Measurements from ENCODE around the gene LCE2C. TPM values are rescaled to one million over a fixed set of nuclear protein-coding genes. Genes with fewer than 3 reads are reported as not detected.
"Not testable (repeated sequence)": the region's sequence is repeated elsewhere in the genome, so short reads cannot be mapped to it uniquely, and the experiment has no call there.

Gene LCE2C
- total RNA-seq, 4 donors from 2014 or later = not detected

DNA sequence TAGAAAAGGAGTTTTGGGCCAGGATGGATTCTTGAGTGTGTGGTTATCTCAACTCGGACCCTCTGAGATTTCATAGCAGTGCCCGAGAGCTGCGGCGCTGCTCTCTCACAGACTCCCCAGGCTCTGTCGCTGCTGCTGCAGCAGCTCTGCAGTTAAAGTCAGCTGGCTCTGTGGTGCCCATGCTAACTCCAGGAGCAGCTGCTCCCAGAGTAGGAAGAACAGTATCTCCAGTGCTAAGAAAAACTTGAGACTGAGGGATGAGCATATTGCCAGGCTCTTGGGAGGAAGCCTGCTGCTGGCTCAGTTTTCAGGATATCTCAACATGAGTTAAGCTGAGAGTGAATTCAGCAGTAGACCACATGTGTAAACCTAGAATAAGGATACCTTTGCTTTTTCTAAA lies 7.4 kb upstream of the LCE2C start:
- Histone ChIP-seq H3K27ac (no peak overlapping the region), H3K27me3 (no peaks in the 10 kb centered on the region), H3K4me3 (no peak overlapping the region), H3K4me1 (no peaks in the 10 kb centered on the region), H3K9me3 (no peaks in the 10 kb centered on the region), H3K36me3 (no peaks in the 10 kb centered on the region)
- DNase-seq = no peak
- TF ChIP-seq POLR2A (IDR thresholded peaks at IDR 0.05) = no peak
- no peak for TF ChIP-seq CTCF (IDR thresholded peaks at IDR 0.05)
- intact Hi-C loops (cut with DNase I; ENCODE audit: low total_unique reads) = no loop called here

- DNase-seq = no peak
- Histone ChIP-seq H3K4me3 (no peak overlapping the region), H3K9me3 (no peaks in the 10 kb centered on the region), H3K4me1 (no peaks in the 10 kb centered on the region), H3K36me3 (no peaks in the 10 kb centered on the region), H3K27ac (no peak overlapping the region), H3K27me3 (no peaks in the 10 kb centered on the region)
- intact Hi-C loops (cut with DNase I; ENCODE audit: low total_unique reads) = no loop called here
- TF ChIP-seq CTCF (IDR thresholded peaks at IDR 0.05) (no peak), POLR2A (IDR thresholded peaks at IDR 0.05) (no peak)
Observed at GRCh38 chr1:152673016-152673415, 2.1 kb upstream of the LCE2C start.

DNA sequence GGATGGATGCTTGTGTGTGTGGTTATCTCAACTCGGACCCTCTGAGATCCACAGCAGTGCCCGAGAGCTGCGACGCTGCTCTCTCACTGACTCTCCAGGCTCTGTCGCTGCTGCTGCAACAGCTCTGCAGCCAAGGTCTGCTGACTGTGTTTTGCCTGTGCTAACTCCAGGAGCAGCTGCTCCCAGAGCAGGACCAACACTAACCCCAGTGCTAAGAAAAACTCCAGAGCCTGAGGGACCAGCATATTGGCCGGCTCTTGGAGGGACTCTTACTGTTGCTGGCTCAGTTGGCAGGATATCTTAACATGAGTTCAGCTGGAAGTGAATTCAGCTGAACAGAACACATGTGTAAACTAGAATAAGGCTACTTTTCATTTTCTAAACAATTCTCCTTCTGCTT lies 4.4 kb downstream of the LCE2C start:
- no peaks in the 10 kb centered on the region for H3K4me1 ChIP-seq
- H3K27ac ChIP-seq = no peak overlapping the region
- H3K27me3 ChIP-seq = no peaks in the 10 kb centered on the region
- intact Hi-C loops (cut with DNase I; ENCODE audit: low total_unique reads) = no loop called here
- no peak for TF ChIP-seq POLR2A (IDR thresholded peaks at IDR 0.05)
- no peak for TF ChIP-seq CTCF (IDR thresholded peaks at IDR 0.05)
- H3K36me3 ChIP-seq = no peaks in the 10 kb centered on the region
- H3K9me3 ChIP-seq = no peaks in the 10 kb centered on the region
- DNase-seq = no peak
- H3K4me3 ChIP-seq = no peak overlapping the region

DNA sequence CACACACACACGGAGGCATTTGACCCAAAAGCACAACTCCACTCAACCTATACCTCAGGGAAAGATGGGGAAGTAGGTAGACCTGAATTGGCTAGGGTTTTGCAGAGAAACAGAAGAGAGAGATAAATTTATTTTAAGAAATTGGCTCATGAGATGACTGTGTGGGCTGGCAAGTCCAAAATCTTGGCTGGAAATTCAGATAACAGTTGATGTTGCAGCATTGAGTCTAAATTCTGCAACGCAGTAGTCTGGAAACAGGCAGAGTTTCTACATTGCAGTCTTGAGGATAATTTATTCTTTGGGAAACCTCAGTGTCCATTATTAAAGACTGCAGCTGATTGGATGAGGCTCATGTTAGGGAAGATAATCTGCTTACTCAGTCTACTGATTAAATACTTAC lies 6.5 kb downstream of the LCE2C start:
- no peaks in the 10 kb centered on the region for H3K9me3 ChIP-seq
- no peaks in the 10 kb centered on the region for H3K27me3 ChIP-seq
- intact Hi-C loops (cut with DNase I; ENCODE audit: low total_unique reads) = no loop called here
- no peaks in the 10 kb centered on the region for H3K36me3 ChIP-seq
- no peaks in the 10 kb centered on the region for H3K4me1 ChIP-seq
- H3K4me3 ChIP-seq = no peak overlapping the region
- no peak for DNase-seq
- H3K27ac ChIP-seq = no peak overlapping the region
- no peak for TF ChIP-seq POLR2A (IDR thresholded peaks at IDR 0.05)
- TF ChIP-seq CTCF (IDR thresholded peaks at IDR 0.05) = no peak

DNA sequence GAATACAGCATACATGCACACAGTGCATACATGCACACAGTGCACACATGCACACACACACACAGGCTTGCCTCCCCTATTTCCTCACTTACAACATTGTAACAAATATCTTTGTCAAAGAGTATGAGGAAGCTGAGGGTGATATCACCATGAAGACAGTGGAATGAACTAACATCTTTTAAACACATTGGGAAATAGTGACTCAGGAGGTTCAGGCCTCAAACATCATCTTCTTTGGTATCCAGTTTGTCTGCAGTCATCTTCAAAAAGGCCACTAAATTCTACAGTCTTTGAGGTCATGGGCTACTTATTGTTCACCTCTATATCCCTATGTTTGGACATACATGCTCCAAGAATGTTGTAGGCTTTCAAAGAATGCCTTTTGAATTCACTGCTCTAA lies 8.8 kb downstream of the LCE2C start:
- H3K4me3 ChIP-seq = no peak overlapping the region
- no peaks in the 10 kb centered on the region for H3K36me3 ChIP-seq
- intact Hi-C loops (cut with DNase I; ENCODE audit: low total_unique reads) = no loop called here
- TF ChIP-seq CTCF (IDR thresholded peaks at IDR 0.05) = no peak
- TF ChIP-seq POLR2A (IDR thresholded peaks at IDR 0.05) = no peak
- no peaks in the 10 kb centered on the region for H3K9me3 ChIP-seq
- H3K27ac ChIP-seq = no peak overlapping the region
- no peaks in the 10 kb centered on the region for H3K27me3 ChIP-seq
- no peaks in the 10 kb centered on the region for H3K4me1 ChIP-seq
- no peak for DNase-seq

DNA sequence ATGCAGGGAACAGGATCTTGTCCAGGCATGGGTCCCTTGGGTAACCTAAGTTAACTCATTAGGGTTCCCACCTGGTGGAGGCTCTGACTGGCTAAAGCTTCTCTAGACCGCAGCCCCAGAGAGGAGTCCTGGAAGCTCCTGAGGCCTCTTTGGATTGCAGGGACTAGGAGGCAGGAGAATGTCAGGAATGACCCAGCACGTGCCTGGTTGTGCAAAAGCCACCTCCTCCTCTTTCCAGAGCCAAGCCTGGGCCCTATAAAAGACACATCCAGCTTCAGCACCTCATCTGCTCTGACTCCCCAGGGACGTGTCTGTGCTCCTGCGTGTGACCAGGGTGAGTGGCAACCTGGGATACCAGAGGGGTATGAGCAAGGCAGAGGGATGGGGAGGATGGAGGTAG lies 10.7 kb downstream of the LCE2C start, which contains the start of gene LCE2B:
TSS of gene LCE2B (plus strand) at position 301 of the 400 bp plus-strand sequence. CDS start 721 bp downstream, outside the sequence.
- H3K4me3 ChIP-seq; H3K9me3 ChIP-seq; H3K36me3 ChIP-seq; H3K4me1 ChIP-seq; DNase-seq; intact Hi-C loops (cut with DNase I; ENCODE audit: low total_unique reads); H3K27me3 ChIP-seq; H3K27ac ChIP-seq: not testable (repeated sequence)

Data from uterus (tissue), 4 donors.